HG03558 (cell line): ENCODE data around the gene ATP10B.

Experiments used
- ATAC-seq: cut with Tn5 transposase; IDR thresholded peaks from one replicate; pipeline ENCODE4 v1.9.1; 2021; ENCODE audit warnings: moderate number of reproducible peaks; ENCODE audit not compliant: unreplicated experiment; ENCODE audit errors: extremely low read depth

ATP10B gene

DNA sequence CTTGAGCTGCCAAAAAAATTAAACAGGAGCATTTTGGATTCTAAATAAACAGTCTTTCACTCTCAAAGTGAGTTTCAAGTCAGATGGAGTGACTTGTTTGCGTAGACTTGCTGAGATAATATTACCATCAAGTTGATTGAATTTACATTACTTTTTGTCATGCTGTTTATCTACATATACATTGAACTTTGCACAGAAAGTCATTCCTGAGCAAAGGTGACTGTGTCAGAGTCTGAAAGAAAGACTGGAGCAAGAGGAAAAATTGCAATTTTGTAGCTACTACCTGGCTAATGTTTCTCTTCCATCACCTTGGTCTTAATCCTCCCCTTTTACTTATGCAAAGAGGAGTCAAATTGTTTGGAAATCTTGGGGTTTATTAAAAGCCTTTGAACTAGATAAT is 251.0 kb downstream of the ATP10B start:
- ATAC-seq = no peak

DNA sequence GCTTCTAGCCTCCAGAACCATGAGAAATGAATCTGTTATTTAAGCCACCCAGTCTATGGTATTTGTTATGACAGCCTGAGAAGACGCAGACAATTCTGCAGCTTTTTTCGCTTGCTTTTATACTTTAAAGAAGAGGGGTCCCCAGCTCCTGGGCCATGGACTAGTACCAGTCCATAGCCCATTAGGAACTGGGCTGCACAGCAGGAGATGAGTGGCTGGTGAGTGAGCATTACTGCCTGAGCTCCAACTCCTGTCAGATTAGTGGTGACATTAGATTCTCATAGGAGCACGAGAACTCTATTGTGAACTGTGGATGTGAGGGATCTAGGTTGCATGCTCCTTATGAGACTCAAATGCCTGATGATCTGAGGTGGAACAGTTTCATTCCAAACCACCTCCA is 278.7 kb downstream of the ATP10B start:
- no peak for ATAC-seq

DNA sequence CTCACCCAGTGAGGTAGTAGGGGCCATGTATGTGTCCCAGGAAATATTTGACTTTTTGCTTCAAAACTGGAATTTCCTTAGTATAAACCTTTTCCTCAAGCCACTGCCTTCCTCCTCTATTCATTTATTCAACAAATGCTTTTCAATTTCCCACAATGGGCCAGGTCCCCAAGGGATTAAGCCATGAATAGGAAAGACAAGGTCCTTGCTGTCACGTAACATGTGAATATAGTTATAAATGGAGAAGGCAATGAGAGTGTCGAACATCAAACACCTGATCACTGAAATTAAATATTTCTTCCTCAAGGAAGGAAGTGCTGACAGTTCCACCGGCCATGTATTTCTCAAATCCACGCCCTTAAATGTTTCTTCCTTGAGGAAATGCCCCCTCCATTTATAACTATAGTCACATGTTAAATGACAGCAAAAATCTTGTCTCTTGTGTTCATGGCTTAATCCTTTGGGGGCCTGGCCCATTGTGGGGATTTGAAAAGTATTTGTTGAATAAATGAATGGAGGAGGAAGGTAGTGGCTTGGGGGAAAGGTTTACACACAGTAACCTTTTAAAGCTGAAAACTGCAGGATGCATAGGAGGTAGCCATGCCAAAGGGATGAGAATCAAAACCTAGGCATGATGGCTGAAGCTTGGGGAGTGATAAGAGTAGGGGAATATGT is 284.8 kb downstream of the ATP10B start:
- ATAC-seq = no peak

DNA sequence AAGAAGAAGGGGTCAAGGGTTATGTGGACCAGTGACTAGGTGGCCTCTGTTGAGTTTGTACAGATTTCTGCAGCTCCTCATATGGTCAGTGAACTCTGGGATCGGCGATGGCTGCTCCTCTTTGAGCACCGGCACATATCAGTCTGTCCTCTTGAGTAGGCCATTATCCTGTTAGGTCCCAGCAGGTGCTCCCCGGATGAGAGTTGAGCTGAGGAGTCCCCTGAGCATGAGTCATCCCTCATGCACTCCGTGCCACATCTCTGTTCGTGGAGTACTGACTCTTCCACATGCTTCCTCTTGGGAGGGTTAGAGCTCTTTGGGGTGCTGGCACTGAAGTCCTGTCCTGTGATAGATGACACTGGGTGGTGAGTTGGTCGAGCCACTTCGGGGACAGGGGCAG is 286.6 kb downstream of the ATP10B start:
- ATAC-seq = no peak

DNA sequence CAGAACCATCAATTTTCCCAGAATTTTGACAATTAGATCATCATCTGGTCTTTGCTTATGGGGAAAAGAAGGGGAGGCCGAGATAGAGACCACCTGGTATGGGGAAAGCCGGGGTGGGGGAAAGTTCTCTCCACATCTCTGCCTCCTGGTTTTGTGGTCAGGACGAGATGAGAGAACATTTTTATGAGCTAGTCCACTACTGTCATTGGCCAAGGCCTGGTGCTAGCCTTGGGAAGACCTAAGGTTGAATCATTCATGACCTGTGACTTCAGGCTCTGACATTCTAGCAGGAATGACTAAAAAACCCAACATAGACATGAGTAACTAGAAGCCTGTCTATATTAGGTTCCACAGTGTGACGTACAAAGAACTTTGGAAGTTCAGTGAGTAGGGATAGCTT is 295.2 kb downstream of the ATP10B start:
- ATAC-seq = no peak

DNA sequence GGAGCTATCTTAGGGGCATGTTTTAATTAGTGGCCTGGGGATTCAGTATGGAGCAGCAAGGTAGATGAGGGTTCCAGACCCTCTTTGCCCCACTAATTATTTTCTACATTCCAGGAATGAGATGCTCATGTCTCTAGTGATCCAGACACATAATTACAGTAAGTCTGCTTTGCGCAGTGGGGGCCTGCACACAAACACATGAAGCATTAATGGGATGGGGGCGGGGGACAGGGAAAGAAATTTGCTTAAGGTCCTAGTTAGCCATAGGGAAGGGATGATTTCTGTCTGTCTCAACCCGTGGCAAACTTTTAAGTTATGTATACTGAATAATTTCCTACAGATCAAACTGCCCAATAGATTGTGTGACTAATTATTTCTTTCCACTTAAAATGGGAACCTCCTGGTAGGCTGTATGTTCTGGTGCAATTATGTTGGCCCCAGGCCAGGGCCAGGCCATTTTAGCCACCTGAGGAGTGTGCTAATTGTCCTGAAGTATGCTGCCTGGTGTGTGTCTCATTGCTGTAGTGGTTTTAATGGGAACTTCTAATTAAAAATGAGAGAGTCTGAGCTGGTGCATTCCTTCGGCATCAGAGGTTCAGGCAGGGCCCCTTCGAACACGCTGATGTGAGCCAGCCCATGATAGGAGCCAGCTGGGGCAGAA is 295.9 kb downstream of the ATP10B start:
- ATAC-seq = no peak

DNA sequence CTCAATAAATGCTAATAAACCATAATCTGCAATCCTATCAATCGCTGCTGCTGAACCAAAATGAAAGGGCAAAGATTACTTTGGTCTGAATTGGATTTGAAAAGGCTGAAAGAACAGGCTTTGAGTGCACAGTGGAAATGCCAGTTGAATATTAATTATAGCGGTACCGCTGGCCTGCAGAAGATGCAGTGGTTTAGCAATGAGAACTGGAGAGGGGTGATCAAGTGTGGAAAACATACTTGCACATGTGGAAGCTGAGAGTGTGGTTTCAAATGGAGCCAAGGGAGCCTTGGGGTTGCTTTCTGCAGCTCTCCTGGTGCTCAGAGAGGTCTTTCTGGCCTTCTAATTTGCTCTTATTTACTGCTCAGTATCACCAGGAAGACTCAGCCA is 296.4 kb downstream of the ATP10B start:
- ATAC-seq = no peak

DNA sequence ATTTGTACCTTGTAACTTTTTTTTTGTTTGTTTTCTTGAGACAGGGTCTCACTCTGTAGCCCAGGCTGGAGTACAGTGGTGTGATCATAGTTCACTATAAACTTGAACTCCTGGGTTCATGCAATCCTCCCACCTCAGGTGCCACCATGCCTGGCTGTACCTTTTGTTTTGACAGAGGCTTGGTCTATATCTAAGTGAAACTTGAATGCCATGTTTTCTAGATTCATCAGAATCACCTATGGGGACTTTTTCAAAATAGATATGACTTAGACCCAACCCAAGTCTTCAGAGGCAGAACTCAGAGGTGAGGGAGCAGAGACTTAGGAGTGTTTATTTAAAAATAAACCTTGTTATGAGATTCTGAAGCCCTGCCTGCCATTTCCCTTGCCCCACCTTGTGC is 301.9 kb downstream of the ATP10B start:
- no peak for ATAC-seq

DNA sequence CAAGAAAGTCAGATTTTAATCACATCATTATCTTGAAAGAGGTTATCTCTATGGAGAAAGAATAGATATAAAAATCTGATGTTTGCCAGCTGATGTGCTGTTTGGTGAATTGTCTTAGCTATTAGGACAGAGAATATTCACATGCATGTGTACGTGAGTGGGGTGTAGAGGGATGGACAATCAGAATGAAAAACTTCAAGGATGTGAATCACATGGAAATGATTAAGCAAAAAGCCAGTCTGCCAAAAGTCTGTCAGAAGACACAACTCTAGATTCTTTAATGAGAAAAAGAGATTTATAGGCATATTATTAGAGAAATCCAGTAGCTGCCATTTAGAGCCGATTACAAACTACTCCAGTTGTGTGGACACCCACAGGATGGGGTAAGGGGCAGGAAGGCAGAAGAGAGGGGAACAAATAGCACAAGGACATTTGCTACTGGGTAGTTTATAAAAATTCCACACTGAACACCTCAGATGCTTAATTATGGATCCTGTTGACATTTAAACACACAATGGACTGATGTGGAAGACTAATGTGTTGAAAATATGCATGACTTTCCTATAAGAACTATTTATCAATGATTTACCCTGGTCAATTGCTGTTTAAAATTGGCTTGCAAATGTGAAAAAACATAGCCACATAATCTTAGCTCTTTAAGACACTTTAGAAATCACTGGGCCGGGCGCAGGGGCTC is 302.9 kb downstream of the ATP10B start:
- ATAC-seq = no peak

DNA sequence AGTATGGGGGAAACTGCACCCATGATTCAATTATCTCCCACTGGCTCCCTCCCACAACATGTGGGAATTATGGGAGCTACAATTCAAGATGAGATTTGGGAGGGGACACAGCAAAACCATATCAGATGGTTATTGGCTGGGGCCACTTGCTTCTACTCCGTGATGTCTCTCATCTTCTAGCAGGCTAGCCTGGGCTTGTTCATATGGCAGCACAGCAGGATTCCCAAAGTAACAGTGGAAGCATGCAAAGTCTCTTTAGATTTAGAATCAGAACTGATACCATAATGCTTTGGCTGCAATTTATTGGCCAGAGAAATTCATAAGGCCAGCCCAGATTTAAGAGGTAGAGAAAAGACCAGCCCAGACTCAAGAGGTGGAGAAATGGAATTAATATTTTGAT is 304.1 kb downstream of the ATP10B start:
- ATAC-seq = no peak

DNA sequence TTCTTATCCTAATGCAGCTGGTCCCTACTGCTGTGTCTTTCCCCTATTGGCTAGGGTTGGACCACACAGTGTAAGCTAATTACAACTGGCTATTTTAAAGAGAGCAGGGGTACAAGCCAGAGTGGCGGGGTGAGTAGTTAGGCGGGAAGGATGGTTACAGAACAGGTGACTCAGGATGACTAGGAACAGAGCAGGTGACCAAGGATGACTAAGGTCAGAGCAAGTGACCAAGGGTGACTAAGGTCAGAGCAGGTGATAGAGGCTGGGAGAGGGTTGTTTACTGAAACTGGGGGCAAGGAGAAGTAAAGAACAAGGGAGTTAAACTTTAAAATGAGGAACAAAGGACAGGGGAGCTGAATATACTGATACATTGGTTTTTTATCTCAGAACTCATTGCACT is 304.9 kb downstream of the ATP10B start:
- no peak for ATAC-seq

DNA sequence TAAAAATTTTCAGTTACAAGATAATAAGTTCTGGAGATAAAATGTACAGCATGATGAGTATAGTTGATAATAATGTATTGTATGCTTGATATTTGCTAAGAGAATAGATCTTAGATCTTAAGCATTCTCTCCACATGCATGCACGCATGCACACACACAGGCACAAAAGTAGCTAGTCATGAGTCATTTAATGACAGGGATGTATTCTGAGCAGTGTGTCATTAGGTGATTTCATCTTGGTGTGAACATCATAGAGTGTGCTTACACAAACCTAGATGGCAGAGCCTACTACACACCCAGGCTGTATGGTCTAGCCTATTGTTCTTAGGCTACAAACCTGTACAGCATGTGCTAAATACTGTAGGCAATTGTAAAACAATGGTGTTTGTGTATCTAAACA is 306.2 kb downstream of the ATP10B start:
- no peak for ATAC-seq

DNA sequence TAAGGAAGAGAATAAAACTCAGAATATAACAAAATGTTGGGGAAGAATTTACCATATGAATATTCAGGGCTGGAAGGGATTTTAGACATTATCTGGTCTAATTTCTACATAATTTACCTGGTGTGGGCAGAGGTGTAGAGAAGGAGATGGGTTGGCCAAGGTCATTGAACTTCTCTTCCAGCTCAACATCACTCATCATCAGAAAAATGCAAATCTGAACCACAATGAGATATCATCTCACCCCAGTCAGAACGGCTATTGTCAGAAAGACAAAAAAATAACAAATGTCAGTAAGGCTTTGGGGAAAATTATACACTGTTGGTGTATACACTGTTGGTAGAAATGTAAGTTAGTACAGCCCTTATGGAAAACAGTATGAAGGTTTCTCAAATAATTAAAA is 308.6 kb downstream of the ATP10B start:
- no peak for ATAC-seq

DNA sequence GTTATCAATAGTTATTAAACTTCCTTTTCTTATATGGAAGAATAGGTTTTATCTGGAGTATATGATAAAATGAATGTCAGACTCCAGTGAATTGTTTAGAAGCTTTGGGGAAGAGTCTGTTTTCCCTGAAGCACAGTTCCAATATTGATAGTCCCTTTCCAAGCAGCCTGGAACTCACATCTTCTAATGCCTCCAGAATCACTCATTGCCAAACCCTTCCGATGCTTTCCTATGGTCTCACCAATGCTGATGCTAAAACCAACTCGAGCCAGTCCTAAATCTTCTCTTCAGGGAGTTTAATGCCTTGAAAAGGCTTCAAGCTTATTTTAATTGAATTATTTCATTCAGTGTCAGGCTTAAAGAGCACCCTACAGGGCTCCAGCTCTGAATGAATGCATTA is 309.2 kb downstream of the ATP10B start:
- ATAC-seq = no peak

DNA sequence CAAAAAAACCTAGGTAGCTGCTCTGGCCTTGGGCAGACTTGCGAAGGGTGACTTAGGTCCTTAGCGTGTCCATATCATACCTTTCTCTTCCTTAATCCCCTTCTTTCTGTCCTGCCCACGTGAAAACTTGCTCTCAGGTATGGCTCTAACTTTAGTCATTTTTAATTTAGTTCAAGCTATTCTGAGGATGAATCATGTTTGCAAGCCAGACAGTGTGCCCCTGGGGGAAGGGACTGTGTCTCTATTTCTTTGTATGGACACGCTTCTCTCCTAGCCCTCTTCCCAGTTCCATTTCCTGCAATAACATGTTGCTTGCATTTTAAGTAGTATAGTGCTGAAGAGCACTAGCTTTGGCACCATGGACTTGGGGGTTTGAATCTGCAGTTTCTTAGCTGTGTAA is 309.7 kb downstream of the ATP10B start:
- no peak for ATAC-seq

DNA sequence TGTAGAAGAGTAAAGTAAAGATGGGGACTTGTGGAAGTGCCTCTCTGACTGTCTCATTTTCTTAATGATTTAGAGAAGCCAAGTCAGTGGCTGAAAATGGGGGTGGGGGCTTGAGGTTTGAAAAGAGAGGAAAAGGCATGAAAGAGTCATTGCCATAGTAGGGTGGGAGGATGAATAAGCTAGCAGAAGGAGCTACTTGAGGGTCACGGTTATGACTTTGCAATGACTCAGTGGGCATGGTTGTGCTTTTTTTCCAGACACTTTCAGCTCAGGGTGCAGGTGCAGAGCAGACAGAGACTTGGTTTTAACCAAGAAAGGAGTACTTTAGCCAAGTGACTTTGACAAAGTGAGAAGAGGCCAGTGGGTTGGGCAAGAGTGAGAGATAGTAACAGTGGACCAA is 312.6 kb downstream of the ATP10B start:
- no peak for ATAC-seq

DNA sequence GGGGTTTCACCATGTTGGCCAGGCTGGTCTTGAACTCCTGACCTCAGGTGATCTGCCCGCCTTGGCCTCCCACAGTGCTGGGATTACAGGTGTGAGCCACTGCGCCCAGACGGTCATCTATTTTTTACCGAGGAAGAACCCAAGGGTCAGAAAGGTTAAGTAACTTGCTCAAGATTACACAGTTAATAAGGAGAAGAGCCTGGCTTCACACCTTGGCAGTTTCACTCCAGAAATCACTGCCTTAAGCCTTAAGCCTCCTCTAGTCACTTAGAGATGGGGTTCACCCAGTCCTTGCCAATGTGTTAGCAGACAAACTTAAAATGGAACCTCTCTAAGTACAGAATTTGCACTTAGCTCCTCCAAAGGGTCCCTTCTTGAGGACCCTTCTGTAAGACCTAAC is 314.1 kb downstream of the ATP10B start:
- ATAC-seq = no peak

DNA sequence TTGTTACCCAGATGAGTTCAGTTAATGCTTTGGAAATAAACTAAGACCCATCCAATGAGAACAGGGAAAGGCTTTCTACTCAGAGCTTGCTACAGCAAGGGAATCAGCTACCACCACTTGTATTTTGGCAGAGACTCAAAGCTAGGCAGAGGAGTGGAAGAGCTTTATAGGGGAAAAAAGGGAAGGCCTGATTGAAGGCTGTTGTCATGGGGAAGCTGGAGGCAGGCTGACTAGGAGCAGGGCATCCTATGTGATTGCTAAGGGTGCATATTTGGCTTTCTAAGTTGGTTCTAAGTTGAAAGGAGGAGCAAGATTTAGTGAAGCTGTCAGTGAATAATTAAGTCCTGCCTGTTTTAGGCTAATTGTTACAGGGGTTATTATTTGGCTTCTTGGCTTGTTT is 314.9 kb downstream of the ATP10B start:
- no peak for ATAC-seq

DNA sequence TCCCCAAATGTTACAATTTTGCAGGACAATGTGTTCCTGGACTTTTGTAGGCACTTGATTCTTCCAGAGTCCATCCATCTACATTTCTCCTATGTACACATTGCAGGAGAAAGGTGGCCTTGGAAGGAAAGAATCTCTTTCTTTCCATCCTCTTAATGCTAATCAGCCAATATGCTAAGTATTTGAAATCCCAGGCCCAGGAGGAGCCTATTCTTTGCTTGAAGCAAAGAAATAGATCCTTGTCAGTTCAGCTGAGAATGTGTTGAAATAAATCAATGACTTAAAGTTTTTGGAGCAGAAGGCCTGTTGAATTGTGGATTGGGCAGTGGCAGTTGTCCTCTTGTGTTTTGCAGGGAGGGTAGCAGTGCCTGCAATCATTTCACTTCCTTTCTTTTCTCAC is 317.1 kb downstream of the ATP10B start:
- ATAC-seq = no peak

DNA sequence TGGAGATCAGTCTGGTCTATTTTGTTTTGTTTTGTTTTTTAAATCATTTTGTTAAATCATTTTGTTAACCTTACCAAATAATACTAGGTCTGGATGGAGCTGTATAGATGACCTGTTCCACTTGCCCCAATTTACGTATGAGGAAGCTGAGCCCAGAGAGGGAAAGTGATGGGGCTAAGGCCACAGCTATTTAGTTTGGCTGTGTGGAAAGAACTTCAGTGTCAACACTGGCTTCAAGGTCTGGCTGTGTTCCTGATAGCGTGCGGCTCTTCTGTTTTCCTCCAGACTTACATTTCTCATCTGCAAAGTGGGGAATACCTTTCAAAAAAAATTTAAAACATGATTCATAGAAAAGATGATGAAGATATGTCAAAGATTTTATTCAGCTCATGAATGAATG is 317.9 kb downstream of the ATP10B start:
- ATAC-seq = no peak

DNA sequence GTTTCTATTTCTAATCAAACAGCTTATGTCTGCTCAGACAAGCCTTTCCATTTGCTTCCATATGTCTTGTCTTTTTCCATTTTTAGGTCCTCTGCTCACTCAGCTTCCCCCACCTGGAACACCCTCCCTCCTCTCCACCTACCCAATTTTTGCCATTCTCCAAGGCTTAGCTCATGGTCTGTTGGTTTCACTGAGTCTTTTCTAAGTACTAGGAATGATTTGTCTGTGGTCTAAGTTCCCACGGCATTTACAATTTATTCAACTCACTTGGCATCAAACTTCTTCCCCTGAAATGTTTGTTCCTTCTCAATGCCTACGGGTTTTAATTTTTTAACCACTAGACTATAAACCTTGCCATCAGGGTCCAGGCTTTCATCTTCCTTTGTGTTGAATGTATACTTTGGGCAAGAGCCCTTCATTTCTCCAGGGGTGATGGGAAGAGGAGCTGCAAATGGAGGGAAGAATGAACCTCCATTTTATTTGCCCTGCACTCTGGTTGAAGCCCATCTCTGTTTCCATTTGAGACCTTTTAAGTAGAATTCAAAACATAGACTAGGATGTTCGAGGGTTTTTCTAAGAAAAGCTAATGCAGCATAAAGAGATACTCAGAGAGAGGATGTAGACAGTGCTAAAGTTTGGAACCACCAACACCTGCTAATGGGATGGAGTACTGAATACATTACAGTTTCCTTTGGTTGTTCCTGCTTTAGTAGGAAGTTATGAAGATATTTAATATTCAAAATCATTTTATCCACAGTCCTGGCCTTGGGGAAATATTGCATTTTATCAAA is 326.3 kb downstream of the ATP10B start:
- ATAC-seq = no peak
